Ecto neural progenitor cell (in vitro differentiated cells): Measurements from ENCODE around the gene ASRGL1.

Experiments
- DNase-seq: peaks from one replicate; pipeline ENCODE4 v3.0.0-alpha.2; 2018; ENCODE audit warnings: low spot score

The ASRGL1 gene

GRCh38 chr11:62393061-62393611, 55.9 kb downstream of the ASRGL1 start:
- DNase-seq = no peak

GRCh38 chr11:62393735-62394134, 56.5 kb downstream of the ASRGL1 start:
- DNase-seq = no peak

DNA sequence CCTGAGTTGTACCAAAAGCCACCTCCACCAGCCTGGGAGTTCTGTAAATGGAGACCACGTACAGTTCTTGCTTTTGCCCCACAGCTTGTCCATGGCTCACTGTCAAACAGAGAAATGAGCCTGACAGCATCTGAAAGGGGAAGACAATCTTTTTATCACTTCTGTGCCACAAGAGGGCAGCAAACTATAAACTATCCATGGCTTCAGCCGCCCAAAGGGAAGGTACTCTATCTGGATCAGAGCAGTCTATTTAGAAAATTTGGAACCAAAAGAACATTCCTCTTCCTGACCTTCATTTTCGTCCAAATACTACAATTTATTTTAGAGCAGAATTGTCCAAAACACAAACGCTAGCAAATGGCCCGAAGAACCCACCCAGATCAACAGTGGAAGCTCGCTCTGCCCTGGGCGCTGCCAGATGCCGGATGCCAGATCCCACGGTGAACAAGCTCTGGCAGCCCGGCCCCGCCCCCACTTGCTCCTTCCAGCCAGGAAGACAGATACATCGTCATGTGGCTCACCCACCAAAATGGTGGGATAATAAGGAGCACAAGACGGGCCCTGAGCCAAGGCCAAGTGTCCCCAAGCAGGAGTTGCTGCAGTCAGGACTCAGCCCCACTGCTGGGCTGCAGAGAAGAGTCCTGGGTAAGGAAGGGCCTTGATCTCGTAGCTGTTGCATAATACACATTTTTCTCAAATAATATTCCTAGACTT, 57.7 kb downstream of the ASRGL1 start:
- peak; percentile 85 for DNase-seq

- DNase-seq = no peak
Observed at GRCh38 chr11:62395885-62396551, 58.8 kb downstream of the ASRGL1 start.

- no peak for DNase-seq
Observed at GRCh38 chr11:62398011-62398994, 61.1 kb downstream of the ASRGL1 start.

DNA sequence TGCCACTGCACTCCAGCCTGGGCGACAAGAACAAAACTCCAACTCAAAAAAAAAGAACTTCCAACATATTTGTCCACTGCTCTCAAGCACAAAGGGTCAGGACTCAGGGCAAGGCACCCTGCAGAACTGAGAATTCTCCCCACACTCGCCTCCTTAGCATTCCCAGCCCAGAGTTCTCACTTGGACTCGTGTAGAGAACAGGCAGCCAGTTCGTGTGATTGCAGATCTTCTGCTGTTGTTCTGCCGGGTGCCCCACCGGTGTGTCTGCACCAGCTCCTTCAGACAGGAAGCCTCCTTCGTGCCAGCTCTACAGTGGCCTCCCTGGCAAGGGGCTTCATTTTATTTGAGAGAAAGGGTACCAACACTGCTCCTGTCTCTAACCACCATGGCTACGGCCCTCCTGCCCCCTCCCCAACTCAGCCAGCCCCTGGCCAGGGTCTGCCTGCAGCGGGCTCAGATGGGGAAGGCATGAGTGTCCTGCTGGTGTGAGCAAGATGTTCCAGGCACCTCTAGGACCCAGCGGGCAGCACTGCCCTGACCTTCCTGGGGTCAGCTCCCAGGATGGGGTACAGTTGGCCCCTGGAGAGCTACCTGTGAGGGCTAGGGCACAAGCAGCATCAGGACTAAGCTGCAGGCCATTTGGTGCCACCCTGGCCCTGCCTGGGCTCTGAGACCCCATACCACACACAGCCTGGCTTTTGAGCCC, 62.1 kb downstream of the ASRGL1 start:
- no peak for DNase-seq

DNA sequence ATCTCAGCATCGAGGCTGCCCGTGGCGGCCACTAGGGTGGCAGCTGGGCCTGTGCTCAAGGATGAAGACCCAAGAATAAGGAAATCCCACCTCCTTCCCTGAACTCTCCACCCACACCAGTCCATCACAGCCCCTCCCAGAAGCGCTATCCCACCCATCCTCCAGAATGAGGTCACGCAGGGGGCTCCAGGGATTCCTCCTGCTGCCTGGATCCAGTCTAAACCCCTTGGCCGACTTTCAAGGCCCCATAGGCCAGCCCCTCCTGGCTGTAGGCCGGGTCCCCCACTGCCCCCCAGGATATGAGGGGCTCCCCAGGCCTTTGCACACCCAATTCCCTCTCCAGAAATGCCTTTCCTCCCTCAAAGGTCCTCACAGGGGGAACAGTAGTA, 62.6 kb downstream of the ASRGL1 start:
- DNase-seq = no peak

DNA sequence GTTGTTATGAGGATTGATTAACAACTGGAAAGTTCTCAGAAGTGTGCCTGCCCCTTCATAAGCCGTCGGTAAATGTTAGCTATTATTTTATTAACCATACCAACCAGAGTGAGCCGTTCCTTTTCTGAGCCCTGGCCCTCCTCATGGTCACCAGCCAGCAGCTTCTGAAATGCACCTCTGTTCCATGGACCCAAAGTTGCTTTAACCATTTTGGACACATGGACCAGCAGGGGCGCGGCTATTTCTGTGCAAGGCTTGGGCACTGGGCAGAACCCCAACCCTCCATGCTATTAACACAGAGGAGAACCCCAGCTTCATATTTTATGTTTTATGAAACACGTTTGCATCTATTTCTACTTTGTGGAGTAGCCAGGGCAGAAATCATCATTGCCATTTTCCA, 63.0 kb downstream of the ASRGL1 start:
- DNase-seq = no peak

DNA sequence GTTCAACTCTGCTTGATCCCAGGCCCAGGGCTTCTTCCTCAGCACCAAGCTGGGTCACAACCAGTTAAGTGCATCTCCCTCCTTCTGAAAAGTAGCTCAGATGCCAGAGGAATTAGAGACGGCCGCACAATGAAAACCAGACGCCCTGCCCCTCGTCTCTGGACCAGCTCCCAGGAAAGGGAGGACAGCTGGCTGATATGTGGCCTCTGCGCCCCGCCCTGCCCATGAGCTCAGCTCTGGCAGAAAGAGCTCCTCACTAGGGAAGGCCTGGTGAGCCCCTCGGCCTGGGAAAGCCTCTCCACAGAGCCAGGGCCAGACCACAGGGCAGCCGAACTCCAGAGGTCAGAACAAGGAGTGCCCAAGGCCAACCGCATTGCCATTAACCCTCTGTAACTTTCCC, 63.5 kb downstream of the ASRGL1 start:
- DNase-seq = no peak

- no peak for DNase-seq
Observed at GRCh38 chr11:62401356-62401755, 64.1 kb downstream of the ASRGL1 start.

- DNase-seq = no peak
Observed at GRCh38 chr11:62401811-62402210, 64.6 kb downstream of the ASRGL1 start.

GRCh38 chr11:62402226-62402959, 65.1 kb downstream of the ASRGL1 start:
- no peak for DNase-seq

GRCh38 chr11:62402960-62403730, 65.9 kb downstream of the ASRGL1 start:
- no peak for DNase-seq

GRCh38 chr11:62404435-62404834, 67.2 kb downstream of the ASRGL1 start:
- no peak for DNase-seq

GRCh38 chr11:62404901-62405300, 67.7 kb downstream of the ASRGL1 start:
- no peak for DNase-seq

GRCh38 chr11:62406034-62406433, 68.8 kb downstream of the ASRGL1 start:
- no peak for DNase-seq

GRCh38 chr11:62409831-62410230, 72.6 kb downstream of the ASRGL1 start:
- no peak for DNase-seq

DNA sequence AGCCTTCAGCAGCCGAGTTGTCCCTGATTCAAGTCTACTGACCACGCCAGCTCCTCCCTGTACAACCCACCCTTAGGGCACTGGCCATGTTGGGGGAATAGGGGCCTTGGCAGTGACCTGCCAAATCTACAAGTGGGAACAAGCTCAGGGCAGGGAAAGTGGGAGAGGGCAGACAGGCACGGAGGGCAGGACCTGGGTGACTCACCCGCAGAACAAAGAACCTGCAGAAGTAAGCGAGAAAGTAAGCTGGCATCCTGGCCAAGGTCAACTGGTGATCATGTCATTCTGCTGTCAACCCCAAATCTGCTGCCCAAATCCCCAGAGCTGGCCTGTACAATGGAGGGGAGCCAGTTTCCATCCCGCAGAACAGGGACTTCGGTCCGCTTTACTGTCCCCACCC, 73.7 kb downstream of the ASRGL1 start:
- DNase-seq = no peak

GRCh38 chr11:62411524-62411923, 74.3 kb downstream of the ASRGL1 start:
- DNase-seq = no peak

DNA sequence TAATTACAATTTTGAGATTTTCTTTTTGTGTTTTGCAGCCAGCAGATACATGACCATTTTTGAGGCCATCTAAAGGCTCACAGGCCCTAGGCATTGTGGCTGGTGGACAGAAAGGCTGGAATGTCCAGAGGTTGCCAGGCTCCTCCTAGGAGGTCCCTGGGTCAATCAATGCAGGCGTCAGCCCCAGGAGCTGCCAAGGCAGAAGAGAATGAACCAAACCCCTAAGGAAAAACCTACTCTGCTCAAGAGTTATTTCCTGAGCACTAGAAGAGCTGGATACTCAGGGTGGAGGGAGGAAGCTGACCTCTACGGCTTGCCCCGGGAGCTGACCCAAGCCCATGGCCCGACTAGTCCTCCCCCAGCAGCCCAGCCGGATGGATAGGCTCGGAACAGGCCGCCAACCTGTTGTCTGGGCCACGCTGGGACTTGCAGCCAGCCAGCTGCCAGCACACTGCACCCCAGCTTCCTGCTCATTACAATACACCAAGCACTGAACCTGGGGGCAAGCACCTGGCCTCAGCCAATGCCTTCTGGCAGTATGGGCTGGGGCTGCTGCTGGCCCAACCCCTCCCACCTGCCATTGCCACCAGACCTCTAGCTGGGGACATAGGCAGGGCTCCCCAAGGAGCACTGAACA, 75.9 kb downstream of the ASRGL1 start:
- no peak for DNase-seq
